Measurements from ENCODE around the gene PCNX2. TPM values are rescaled to one million over a fixed set of nuclear protein-coding genes. Genes with fewer than 3 reads are reported as not detected.

The PCNX2 gene
- total and polyA plus RNA-seq, 4 experiments from 2014 or later = 1.8 to 109 (median 55.7) TPM

GRCh38 chr1:233094269-233094668, 201.3 kb downstream of the PCNX2 start:
- intact Hi-C loops (cut with micrococcal nuclease) = no loop called here
- Mint-ChIP-seq H3K36me3 (peaks cover 60 to 63% of the 10 kb centered on the region in 2 donors), H3K9me3 (no peaks in the 10 kb centered on the region), H3K4me3 (no peak overlapping the region), H3K27ac (no peak overlapping the region), H3K27me3 (no peaks in the 10 kb centered on the region), H3K4me1 (peaks cover 0 to 3% (median 0%) of the 10 kb centered on the region in 4 donors)
- ChIA-PET CTCF (ENCODE audit: partially characterized antibody) (no interaction called here), POLR2A (ENCODE audit: partially characterized antibody) (no interaction called here)
- no peak for DNase-seq
- Histone ChIP-seq H3K9me3 (ENCODE audit: control insufficient read depth in 1 of 2, low read length in 2 of 2) (no peaks in the 10 kb centered on the region), H3K4me3 (ENCODE audit: low read length in 2 of 2) (no peak overlapping the region), H3K27ac (ENCODE audit: low read depth, low read length) (no peak overlapping the region), H3K27me3 (ENCODE audit: insufficient read depth, low read length) (no peaks in the 10 kb centered on the region), H3K36me3 (ENCODE audit: insufficient read depth, low read length) (no peaks in the 10 kb centered on the region), H3K4me1 (ENCODE audit: insufficient read depth, low read length) (no peaks in the 10 kb centered on the region)

- Mint-ChIP-seq H3K27me3 (no peaks in the 10 kb centered on the region), H3K9me3 (peaks cover 0 to 1% (median 0%) of the 10 kb centered on the region in 8 donors), H3K4me3 (no peak overlapping the region), H3K4me1 (peaks cover 0 to 3% (median 0%) of the 10 kb centered on the region in 4 donors), H3K36me3 (peaks cover 69 to 71% of the 10 kb centered on the region in 2 donors), H3K27ac (peak overlapping the region in 2 of 7 donors; percentile 46 to 49)
- Histone ChIP-seq H3K4me1 (ENCODE audit: insufficient read depth, low read length) (no peaks in the 10 kb centered on the region), H3K4me3 (ENCODE audit: low read length in 2 of 2) (no peak overlapping the region), H3K27ac (ENCODE audit: low read depth, low read length) (no peak overlapping the region), H3K27me3 (ENCODE audit: insufficient read depth, low read length) (no peaks in the 10 kb centered on the region), H3K9me3 (ENCODE audit: control insufficient read depth in 1 of 2, low read length in 2 of 2) (no peaks in the 10 kb centered on the region), H3K36me3 (ENCODE audit: insufficient read depth, low read length) (peaks cover 5% of the 10 kb centered on the region)
- intact Hi-C loops (cut with micrococcal nuclease) = no loop called here
- no peak for DNase-seq
- POLR2A ChIA-PET (ENCODE audit: partially characterized antibody) = no interaction called here
- CTCF ChIA-PET (ENCODE audit: partially characterized antibody) = no interaction called here
Observed at GRCh38 chr1:233090746-233091494, 204.6 kb downstream of the PCNX2 start.

- intact Hi-C loops (cut with micrococcal nuclease) = no loop called here
- no peak for DNase-seq
- Mint-ChIP-seq H3K4me3 (no peak overlapping the region), H3K27me3 (no peaks in the 10 kb centered on the region), H3K27ac (no peak overlapping the region), H3K36me3 (peaks cover 69 to 72% of the 10 kb centered on the region in 2 donors), H3K9me3 (peaks cover 0 to 3% (median 0%) of the 10 kb centered on the region in 8 donors), H3K4me1 (peaks cover 0 to 3% (median 0%) of the 10 kb centered on the region in 4 donors)
- no peak overlapping the region for H3K27ac ChIP-seq (ENCODE audit: low read depth, low read length)
- H3K4me3 ChIP-seq (ENCODE audit: low read length in 2 of 2) = no peak overlapping the region
- H3K27me3 ChIP-seq (ENCODE audit: insufficient read depth, low read length) = no peaks in the 10 kb centered on the region
- peaks cover 5% of the 10 kb centered on the region for H3K36me3 ChIP-seq (ENCODE audit: insufficient read depth, low read length)
- H3K9me3 ChIP-seq (ENCODE audit: control insufficient read depth in 1 of 2, low read length in 2 of 2) = no peaks in the 10 kb centered on the region
- ChIA-PET POLR2A (ENCODE audit: partially characterized antibody) (interaction anchor here (1.1 kb wide), 1 partner anchor 9 kb away, joined by 3 read pairs; no protein-coding TSS in a partner anchor), CTCF (ENCODE audit: partially characterized antibody) (no interaction called here)
- no peaks in the 10 kb centered on the region for H3K4me1 ChIP-seq (ENCODE audit: insufficient read depth, low read length)
Observed at GRCh38 chr1:233089251-233089650, 206.3 kb downstream of the PCNX2 start.

GRCh38 chr1:233088613-233089012, 206.9 kb downstream of the PCNX2 start:
- H3K4me1 ChIP-seq (ENCODE audit: insufficient read depth, low read length) = no peaks in the 10 kb centered on the region
- Mint-ChIP-seq H3K9me3 (peaks cover 0 to 3% (median 0%) of the 10 kb centered on the region in 8 donors), H3K4me1 (peaks cover 0 to 3% (median 0%) of the 10 kb centered on the region in 4 donors), H3K36me3 (peaks cover 71 to 73% of the 10 kb centered on the region in 2 donors), H3K27ac (no peak overlapping the region), H3K27me3 (no peaks in the 10 kb centered on the region), H3K4me3 (no peak overlapping the region)
- no peak overlapping the region for H3K4me3 ChIP-seq (ENCODE audit: low read length in 2 of 2)
- H3K36me3 ChIP-seq (ENCODE audit: insufficient read depth, low read length) = peaks cover 5% of the 10 kb centered on the region
- intact Hi-C loops (cut with micrococcal nuclease) = no loop called here
- H3K9me3 ChIP-seq (ENCODE audit: control insufficient read depth in 1 of 2, low read length in 2 of 2) = no peaks in the 10 kb centered on the region
- no peaks in the 10 kb centered on the region for H3K27me3 ChIP-seq (ENCODE audit: insufficient read depth, low read length)
- H3K27ac ChIP-seq (ENCODE audit: low read depth, low read length) = no peak overlapping the region
- POLR2A ChIA-PET (ENCODE audit: partially characterized antibody) = interaction anchor here (1.1 kb wide), 1 partner anchor 10 kb away, joined by 3 read pairs; no protein-coding TSS in a partner anchor
- CTCF ChIA-PET (ENCODE audit: partially characterized antibody) = no interaction called here
- DNase-seq = no peak

- H3K9me3 Mint-ChIP-seq = peaks cover 0 to 3% (median 0%) of the 10 kb centered on the region in 8 donors
- POLR2A ChIA-PET (ENCODE audit: partially characterized antibody) = no interaction called here
- Histone ChIP-seq H3K27ac (ENCODE audit: low read depth, low read length) (no peak overlapping the region), H3K9me3 (ENCODE audit: control insufficient read depth in 1 of 2, low read length in 2 of 2) (no peaks in the 10 kb centered on the region), H3K36me3 (ENCODE audit: insufficient read depth, low read length) (peaks cover 5% of the 10 kb centered on the region), H3K27me3 (ENCODE audit: insufficient read depth, low read length) (no peaks in the 10 kb centered on the region), H3K4me3 (ENCODE audit: low read length in 2 of 2) (no peak overlapping the region), H3K4me1 (ENCODE audit: insufficient read depth, low read length) (no peaks in the 10 kb centered on the region)
- no peaks in the 10 kb centered on the region for H3K4me1 Mint-ChIP-seq
- peaks cover 71 to 74% of the 10 kb centered on the region in 2 donors for H3K36me3 Mint-ChIP-seq
- no peaks in the 10 kb centered on the region for H3K27me3 Mint-ChIP-seq
- CTCF ChIA-PET (ENCODE audit: partially characterized antibody) = no interaction called here
- no peak overlapping the region for H3K4me3 Mint-ChIP-seq
- DNase-seq = no peak
- intact Hi-C loops (cut with micrococcal nuclease) = no loop called here
- H3K27ac Mint-ChIP-seq = peak overlapping the region in 1 of 7 donors; percentile 74
Observed at GRCh38 chr1:233086961-233087881, 208.3 kb downstream of the PCNX2 start.

GRCh38 chr1:233085566-233085965, 210.0 kb downstream of the PCNX2 start:
- H3K9me3 Mint-ChIP-seq = peaks cover 0 to 3% (median 0%) of the 10 kb centered on the region in 8 donors
- H3K27ac Mint-ChIP-seq = no peak overlapping the region
- no peak for DNase-seq
- no peaks in the 10 kb centered on the region for H3K4me1 Mint-ChIP-seq
- no peaks in the 10 kb centered on the region for H3K4me1 ChIP-seq (ENCODE audit: insufficient read depth, low read length)
- H3K27ac ChIP-seq (ENCODE audit: low read depth, low read length) = no peak overlapping the region
- peaks cover 66 to 70% of the 10 kb centered on the region in 2 donors for H3K36me3 Mint-ChIP-seq
- no peak overlapping the region for H3K4me3 ChIP-seq (ENCODE audit: low read length in 2 of 2)
- ChIA-PET POLR2A (ENCODE audit: partially characterized antibody) (no interaction called here), CTCF (ENCODE audit: partially characterized antibody) (no interaction called here)
- no peaks in the 10 kb centered on the region for H3K9me3 ChIP-seq (ENCODE audit: control insufficient read depth in 1 of 2, low read length in 2 of 2)
- H3K27me3 Mint-ChIP-seq = no peaks in the 10 kb centered on the region
- intact Hi-C loops (cut with micrococcal nuclease) = no loop called here
- H3K27me3 ChIP-seq (ENCODE audit: insufficient read depth, low read length) = no peaks in the 10 kb centered on the region
- H3K36me3 ChIP-seq (ENCODE audit: insufficient read depth, low read length) = peaks cover 5% of the 10 kb centered on the region
- H3K4me3 Mint-ChIP-seq = no peak overlapping the region
